ENCODE results near the gene PRIMA1.

GRCh38 chr14:93744876-93745275, 43.4 kb downstream of the PRIMA1 start:
- TF ChIP-seq POLR2AphosphoS5 (IDR thresholded peaks at IDR 0.05), result no peak
- TF ChIP-seq CTCF (IDR thresholded peaks at IDR 0.05), result no peak

All from stomach (tissue), 4 donors.